ENCODE measurements around the gene ZNF385A.
"Not testable (repeated sequence)": the region's sequence is repeated elsewhere in the genome, so short reads cannot be mapped to it uniquely, and the experiment has no call there.

ZNF385A gene

GRCh38 chr12:54356228-54356627, 28.3 kb downstream of the ZNF385A start:
- Histone ChIP-seq H3K36me3 (ENCODE audit: control insufficient read depth in 2 of 2, insufficient read depth in 1 of 2, low read length in 2 of 2) (peaks cover 0 to 4% of the 10 kb centered on the region in 2 experiments; a peak in 1 of 3 replicates), H3K4me1 (ENCODE audit: control insufficient read depth, insufficient read depth, low read length) (peaks cover 30% of the 10 kb centered on the region), H3K27ac (ENCODE audit: extremely low read depth, low read depth, low read length) (no peak overlapping the region), H3K4me3 (ENCODE audit: low read depth, low read length) (no peak overlapping the region), H3K9me3 (ENCODE audit: control insufficient read depth, insufficient read depth, low read depth, low read length) (no peaks in the 10 kb centered on the region)
- POLR2A ChIA-PET = interaction anchor here (0.9 kb wide), 1 partner anchor 31 kb away, joined by 4 read pairs; the partner anchor contains the start of gene COPZ1
- CTCF ChIA-PET = interaction anchor here (0.5 to 8.8 kb wide), 10 partner anchors 9 to 418 kb away, joined by 3 to 137 read pairs (median 6); partner anchors contain the start of gene COPZ1
- TF ChIP-seq REST (tag by site-specific recombination; IDR thresholded peaks at IDR 0.05) (peak; percentile 44; the same call in 1 of the 2 replicates), ZBTB7A (tag by site-specific recombination; IDR thresholded peaks at IDR 0.05; ENCODE audit: low read depth) (no peak)

- Histone ChIP-seq H3K36me3 (ENCODE audit: control insufficient read depth in 2 of 2, insufficient read depth in 1 of 2, low read length in 2 of 2) (peaks cover 0 to 13% of the 10 kb centered on the region in 2 experiments; a peak in 1 of 3 replicates), H3K4me1 (ENCODE audit: control insufficient read depth, insufficient read depth, low read length) (peaks cover 26% of the 10 kb centered on the region), H3K27ac (ENCODE audit: extremely low read depth, low read depth, low read length) (no peak overlapping the region), H3K4me3 (ENCODE audit: low read depth, low read length) (no peak overlapping the region), H3K9me3 (ENCODE audit: control insufficient read depth, insufficient read depth, low read depth, low read length) (no peaks in the 10 kb centered on the region)
- CTCF ChIA-PET = interaction anchor here (0.8 to 8.8 kb wide), 6 partner anchors 15 to 134 kb away, joined by 3 to 137 read pairs (median 6); no protein-coding TSS in a partner anchor
- TF ChIP-seq ZSCAN4 (tag by site-specific recombination; IDR thresholded peaks at IDR 0.05) (peak; percentile 58), ZBTB1 (tag by site-specific recombination; IDR thresholded peaks at IDR 0.05) (no peak), CTCF (tag by site-specific recombination; IDR thresholded peaks at IDR 0.05) (peak; percentile 49; the same call in 1 of the 2 replicates), PRDM1 (tag by site-specific recombination; IDR thresholded peaks at IDR 0.05) (0 out of 2 replicates have a peak, but pooled peaks have one; percentile 21)
- POLR2A ChIA-PET = interaction anchor here (0.7 kb wide), 1 partner anchor 8 kb away, joined by 3 read pairs; no protein-coding TSS in a partner anchor
Measured at GRCh38 chr12:54355104-54355815, 29.3 kb downstream of the ZNF385A start.

- peak; percentile 87 for TF ChIP-seq ZNF121 (tag by site-specific recombination; IDR thresholded peaks at IDR 0.05)
- peaks cover 0 to 23% of the 10 kb centered on the region in 2 experiments; a peak in 1 of 3 replicates for H3K36me3 ChIP-seq (ENCODE audit: control insufficient read depth in 2 of 2, insufficient read depth in 1 of 2, low read length in 2 of 2)
- peaks cover 23% of the 10 kb centered on the region for H3K4me1 ChIP-seq (ENCODE audit: control insufficient read depth, insufficient read depth, low read length)
- H3K27ac ChIP-seq (ENCODE audit: extremely low read depth, low read depth, low read length); H3K4me3 ChIP-seq (ENCODE audit: low read depth, low read length); H3K9me3 ChIP-seq (ENCODE audit: control insufficient read depth, insufficient read depth, low read depth, low read length): not testable (repeated sequence)
- ChIA-PET POLR2A (interaction anchor here (0.6 to 0.7 kb wide), 2 partner anchors 62 to 82 kb away, joined by 3 to 4 read pairs; no protein-coding TSS in a partner anchor), CTCF (interaction anchor here (0.5 to 2.8 kb wide), 5 partner anchors 8 to 45 kb away, joined by 4 to 17 read pairs (median 7); no protein-coding TSS in a partner anchor)
Measured at GRCh38 chr12:54354271-54354670, 30.3 kb downstream of the ZNF385A start.
